Activated CD4-positive, alpha-beta T cell treated with anti-CD3 and anti-CD28 coated beads for 1 hour (primary cell): Measurements from ENCODE around the gene PARP1.
"Not testable (repeated sequence)": the region's sequence is repeated elsewhere in the genome, so short reads cannot be mapped to it uniquely, and the experiment has no call there.

Experiments
- DNase-seq: peaks from one replicate; pipeline ENCODE4 v3.0.0-alpha.2; 2020

PARP1 gene

DNA sequence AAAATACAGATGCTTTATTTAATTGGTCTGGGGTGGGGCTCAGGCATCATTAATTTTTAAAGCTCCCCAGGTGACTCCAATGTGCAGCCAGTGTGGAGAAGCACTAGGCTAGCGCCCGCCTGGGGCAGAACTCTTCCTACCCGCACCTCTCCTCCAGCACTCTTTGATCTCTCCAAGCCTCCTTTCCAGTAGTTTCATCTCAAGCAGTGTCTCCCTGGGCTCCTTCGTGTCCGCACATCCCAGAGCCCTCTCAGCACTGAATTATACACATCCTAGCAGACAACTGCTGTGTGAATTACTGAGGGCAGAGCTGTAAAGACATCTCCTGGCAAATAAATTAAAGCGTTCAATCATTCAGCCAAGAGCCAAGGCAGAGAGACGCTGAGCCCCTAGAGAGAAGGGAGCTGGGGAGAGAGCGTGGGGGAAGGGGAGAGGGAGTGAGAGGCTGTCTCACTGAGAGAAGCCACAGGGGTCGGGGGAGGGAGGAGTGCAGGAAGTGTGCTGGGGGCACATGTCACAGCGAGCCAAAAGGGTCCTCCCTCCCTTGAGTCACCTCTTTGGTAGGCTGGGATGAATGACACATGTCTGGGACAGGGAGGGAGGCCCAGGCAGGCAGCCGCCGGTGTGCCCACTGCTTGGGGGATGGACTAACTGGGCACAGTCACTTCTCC, 21.0 kb upstream of the PARP1 start:
- DNase-seq: no peak

GRCh38 chr1:226428348-226428747, 20.5 kb upstream of the PARP1 start:
- DNase-seq: no peak

DNA sequence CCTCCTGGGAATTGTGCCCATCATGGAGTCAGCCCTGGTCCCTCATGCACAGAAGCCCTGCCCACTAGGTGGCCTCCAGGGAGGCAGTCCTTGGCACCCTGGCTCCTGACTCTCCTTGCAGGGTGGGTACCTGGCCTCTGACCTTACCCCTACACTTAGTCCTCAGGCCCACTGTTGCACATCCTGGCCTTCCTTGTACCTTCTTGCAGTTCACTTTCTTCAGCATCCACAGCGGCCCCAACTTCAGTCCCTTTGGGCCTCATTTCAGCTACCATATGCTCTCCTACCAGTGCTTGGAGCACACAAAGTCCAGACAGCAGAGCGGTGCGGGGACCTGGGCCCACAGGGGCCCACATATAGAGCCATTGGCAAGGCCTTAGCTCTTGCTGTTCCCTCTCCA, 19.2 kb upstream of the PARP1 start:
- no peak for DNase-seq

GRCh38 chr1:226426395-226426794, 18.5 kb upstream of the PARP1 start:
- DNase-seq: not testable (repeated sequence)

DNA sequence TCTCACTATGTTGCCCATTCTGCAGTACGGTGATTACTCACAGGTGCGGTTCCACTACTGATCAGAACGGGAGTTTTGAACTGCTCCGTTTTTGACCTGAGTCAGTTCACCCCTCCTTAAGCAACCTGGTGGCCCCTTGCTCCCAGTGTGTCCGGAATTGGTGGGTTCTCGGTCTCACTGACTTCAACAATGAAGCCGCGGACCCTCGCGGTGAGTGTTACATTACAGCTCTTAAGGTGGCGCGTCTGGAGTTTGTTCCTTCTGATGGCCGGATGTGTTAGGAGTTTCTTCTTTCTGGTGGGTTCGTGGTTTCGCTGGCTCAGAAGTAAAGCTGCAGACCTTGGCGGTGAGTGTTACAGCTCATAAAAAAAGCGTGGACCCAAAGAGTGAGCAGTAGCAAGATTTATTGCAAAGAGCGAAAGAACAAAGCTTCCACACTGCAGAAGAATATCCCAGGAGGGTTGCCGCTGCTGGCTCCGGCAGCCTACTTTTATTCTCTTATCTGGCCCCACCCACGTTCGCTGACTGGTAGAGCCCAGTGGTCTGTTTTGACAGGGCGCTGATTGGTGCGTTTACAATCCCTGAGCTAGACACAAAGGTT, 17.6 kb upstream of the PARP1 start:
- DNase-seq: no peak

DNA sequence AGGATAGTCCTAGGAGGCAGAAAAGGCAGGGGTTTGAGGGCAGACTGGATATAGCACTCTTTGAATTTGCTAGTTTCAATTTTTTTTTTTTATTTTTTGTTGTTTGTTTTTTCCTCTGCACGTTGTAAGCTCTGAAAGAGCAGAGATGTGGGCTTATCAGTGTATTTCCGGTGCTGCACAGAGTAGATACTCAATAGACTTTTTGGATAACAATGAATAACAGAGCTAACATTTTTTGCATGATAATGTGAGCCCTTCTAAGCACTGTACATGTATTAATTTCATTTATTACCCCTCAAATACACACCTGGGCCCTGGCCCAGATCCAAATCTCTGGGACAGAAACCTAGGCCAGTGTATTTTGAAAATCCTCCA, 17.1 kb upstream of the PARP1 start:
- DNase-seq: no peak

- no peak for DNase-seq
Observed at GRCh38 chr1:226424221-226425003, 16.5 kb upstream of the PARP1 start.

DNA sequence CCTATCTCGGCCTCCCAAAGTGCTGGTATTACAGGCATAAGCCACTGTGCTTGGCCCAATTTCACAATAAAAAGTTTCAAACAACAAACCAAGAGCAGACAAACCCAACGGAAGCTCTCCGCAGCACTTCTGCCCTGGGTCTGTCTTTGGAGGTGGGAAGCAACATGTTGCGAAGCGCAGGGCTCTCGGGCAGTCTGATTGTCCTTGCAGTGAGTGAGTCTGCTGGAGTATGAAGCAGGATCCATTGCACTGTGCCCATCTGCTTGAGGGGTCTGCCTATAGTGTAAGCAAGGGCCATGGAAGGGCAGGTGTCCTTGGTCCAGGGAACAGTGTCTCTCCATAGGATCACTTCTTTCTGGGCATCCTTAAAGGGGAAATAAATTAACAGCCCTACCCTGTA, 14.6 kb upstream of the PARP1 start:
- no peak for DNase-seq

- no peak for DNase-seq
Observed at GRCh38 chr1:226420897-226421296, 13.0 kb upstream of the PARP1 start.

DNA sequence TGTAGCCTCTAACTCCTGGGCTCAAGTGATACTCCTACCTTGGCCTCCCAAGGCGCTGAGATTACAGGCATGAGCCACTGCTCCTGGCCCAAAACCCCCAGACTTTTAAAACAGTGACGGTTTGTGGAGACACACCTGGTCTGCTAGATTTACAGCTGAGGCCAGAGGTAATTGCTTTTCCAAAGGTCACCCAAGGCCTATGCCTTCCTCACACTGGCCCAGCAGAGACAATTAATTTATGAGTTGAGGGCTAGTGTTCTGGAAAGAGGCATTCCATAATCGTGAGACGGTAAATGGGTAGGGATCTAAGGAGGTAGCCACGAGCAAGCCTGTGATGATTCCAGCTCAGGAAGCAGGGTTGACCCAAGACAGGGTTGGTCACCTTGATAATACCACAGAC, 12.4 kb upstream of the PARP1 start:
- DNase-seq: no peak

DNA sequence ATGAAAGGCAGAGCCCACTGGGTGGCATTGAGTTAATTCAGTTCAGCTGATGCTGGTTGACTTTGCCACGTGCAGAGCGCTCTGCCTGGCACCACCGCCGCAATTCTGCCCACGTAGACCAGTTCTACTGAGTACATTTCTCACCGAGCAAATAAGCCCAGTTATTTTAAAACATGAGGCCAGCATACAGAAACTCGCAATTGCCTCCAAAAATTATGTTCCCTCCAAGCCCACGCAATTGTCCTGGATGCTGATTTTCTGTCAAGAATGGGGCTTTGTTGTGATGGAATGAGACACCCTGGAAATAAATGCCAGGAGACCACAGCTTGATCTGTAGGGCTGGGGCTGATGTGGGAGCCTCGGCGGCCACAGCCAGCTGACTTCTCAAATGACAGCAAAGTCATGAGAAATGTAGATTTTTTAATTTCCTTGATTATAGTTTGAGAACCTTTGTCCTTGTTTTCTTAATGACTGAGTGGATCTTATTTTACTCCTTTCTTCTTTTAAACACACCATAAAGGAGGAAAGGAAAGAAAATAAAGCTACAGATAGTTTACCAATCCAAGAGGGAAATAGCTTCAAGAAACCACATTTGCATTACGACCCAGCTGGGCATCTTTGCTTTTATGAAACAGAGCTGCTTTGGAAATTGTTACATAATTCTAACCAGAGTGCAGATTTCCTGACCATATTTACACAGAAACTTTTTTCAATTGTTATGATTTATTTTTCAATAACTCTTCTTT, 11.6 kb upstream of the PARP1 start:
- no peak for DNase-seq

- DNase-seq: no peak
Observed at GRCh38 chr1:226417830-226418546, 10.1 kb upstream of the PARP1 start.

DNA sequence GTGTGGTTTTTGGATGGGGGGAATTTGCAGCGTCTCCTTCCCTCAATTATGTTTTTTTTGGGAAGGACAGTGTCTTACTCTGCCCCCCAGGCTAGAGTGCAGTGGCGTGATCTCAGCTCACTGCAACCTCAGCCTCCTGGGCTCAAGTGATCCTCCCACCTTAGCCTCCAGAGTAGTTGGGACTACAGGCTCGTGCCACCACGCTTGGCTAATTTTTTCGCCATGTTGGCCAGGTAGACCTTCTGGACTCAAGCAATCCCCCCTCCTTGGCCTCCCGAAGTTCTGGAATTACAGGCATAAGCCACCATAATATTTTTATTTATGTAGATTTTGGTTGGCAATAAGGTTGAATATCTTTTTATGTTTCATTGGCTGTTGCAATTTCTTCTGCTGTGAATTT, 9.5 kb upstream of the PARP1 start:
- DNase-seq: no peak

- DNase-seq: no peak
Observed at GRCh38 chr1:226414098-226414698, 6.3 kb upstream of the PARP1 start.

- no peak for DNase-seq
Observed at GRCh38 chr1:226411619-226412018, 3.7 kb upstream of the PARP1 start.

DNA sequence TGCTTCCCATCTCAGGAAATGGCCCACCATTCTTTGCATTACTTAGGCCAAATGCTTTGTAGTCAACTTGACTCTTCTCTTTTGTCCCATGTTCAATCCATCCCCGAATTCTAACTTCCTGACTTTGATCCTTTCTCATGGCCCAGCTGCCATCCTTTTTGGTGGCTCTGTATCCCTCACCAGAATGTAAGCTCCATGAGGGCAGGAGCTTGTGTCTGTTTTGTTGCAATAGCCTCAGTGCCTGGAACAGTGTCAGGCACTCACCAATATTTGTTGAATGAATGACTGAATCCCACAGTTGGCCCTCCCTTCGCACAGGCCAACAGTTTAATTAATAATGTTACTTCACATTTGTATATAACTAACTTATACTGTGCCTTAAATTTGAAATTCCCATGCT, 3.1 kb upstream of the PARP1 start:
- no peak for DNase-seq

GRCh38 chr1:226409392-226409791, 1.5 kb upstream of the PARP1 start:
- no peak for DNase-seq

DNA sequence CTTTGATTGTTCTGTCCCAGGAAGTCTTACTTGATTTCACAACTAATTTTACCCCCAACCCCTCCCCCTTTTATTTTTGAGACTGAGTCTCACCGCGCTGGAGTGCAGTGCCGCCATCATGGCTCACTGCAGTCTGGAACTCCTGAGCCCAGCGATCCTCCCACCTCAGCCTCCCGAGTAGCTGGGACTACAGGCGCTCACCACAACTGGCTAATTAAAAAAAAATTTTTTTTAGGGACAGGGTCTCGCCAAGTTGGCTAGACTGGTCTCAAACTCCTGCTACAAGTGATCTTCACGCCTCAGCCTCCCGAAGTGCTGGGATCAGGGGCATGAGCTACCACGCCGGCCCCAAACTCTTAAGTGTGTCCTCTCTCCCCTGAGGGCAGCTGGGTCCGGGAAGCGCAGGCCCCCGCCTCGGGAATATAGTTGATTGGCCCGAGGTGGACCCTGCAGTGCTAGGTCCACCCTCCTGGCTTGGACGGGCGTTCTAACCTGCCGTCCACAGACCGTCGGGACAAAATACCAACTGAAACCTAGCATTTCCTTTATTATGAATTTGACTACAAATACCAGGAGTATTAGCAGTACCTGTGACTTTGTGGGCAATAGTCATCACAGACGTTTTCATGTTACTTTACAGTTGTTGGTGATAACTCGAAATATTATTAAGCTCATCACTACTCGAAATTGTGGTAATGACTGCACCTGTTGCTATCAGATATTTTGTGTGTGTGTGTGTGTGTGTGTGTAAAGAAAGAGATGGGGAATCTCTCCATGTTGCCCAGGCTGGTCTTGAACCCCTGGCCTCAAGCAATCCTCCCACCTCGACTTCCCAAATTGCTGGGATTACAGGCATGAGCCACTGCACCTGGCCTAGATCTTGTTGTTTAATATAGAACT, 642 bp upstream of the PARP1 start:
- no peak for DNase-seq

DNA sequence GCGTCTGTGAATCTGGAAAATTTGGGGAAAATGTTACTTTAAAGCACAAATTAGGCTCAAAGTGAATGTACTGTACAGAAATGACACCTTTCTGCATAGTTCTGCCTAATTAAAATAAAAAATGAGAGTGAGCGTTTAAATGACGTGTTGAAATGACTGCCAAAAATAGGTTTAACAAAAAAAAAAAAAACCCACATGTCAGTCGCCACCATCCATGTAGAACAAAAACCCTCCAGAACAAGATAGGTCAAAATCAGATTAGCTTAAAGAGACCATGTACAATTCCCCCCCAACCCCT, 745 bp downstream of the PARP1 start:
- DNase-seq: no peak

DNA sequence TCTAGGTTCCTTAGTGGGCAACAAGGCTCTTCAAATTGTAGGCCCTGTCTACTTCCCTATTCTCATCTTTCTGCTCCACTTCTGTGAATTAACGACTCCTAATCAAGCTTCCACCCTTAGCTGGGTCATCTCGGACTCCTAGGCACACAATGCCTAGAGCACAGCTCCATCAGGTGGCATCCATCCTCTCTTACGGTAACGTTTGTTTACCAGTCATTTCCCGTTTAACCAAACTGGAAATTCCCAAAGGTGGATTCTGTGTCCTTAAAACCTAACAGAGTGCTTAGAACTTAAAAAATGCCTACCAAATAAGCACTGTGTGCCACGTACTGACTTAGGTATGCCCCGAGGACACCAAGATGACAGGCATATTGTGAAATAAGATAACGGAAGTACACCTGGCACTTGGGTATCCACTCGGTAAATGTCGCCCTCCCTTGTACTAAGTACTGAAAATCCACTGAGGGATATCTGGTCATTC, 1.5 kb downstream of the PARP1 start:
- DNase-seq: no peak

DNA sequence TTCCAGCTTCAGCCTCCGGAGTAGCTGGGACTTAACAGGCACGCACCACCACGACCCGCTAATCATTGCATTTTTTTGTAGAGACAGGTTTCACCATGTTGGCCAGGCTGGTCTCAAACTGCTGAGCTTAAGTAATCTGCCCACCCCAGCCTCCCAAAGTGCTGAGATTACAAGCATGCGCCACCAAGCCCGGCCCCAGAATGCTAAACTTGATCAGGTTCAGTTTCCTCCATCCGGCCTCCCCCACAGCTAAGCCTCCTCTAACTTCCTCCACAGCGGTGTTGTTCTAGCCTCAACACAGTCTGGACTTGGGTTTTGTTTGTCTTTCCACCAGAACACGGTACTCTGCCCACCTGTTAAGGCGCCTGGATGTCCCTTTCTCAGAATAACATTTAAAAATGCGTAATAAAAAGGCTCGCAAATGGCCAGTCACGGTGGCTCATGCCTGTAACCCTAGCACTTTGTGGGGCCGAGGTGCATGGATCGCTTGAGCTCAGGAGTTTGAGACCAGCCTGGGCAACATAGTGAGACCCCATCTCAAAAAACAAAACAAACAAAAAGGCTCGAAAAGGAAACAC, 2.4 kb downstream of the PARP1 start:
- no peak for DNase-seq
